ENCODE measurements around the gene TUBGCP2. TPM values are rescaled to one million over a fixed set of nuclear protein-coding genes. Genes with fewer than 3 reads are reported as not detected.

TUBGCP2 gene
- total RNA-seq, 1 experiment from 2014 or later = 52.4 TPM

- H3K27me3 Mint-ChIP-seq (ENCODE audit: low read depth) = peaks cover 5% of the 10 kb centered on the region
- no peak overlapping the region for H3K56ac ChIP-seq (ENCODE audit: insufficient read length, low read depth, low read length)
- no peaks in the 10 kb centered on the region for H3K27me3 ChIP-seq (ENCODE audit: insufficient read depth, low read length)
- no peak overlapping the region for H2AFZ ChIP-seq (ENCODE audit: low read length)
- no peak overlapping the region for H3K4me3 Mint-ChIP-seq
- no peak overlapping the region for H4K5ac ChIP-seq (ENCODE audit: insufficient read length, low read depth, low read length)
- H3K79me1 ChIP-seq (ENCODE audit: insufficient read depth, low read depth, low read length, poor library complexity, severe bottlenecking) = no peaks in the 10 kb centered on the region
- H4K20me1 ChIP-seq (ENCODE audit: control insufficient read depth, insufficient read depth, insufficient read length) = no peaks in the 10 kb centered on the region
- H3K18ac ChIP-seq (ENCODE audit: insufficient read length, low read depth, low read length) = no peak overlapping the region
- no peak overlapping the region for H2BK15ac ChIP-seq (ENCODE audit: low read depth, low read length)
- no peak overlapping the region for H3T11ph ChIP-seq (ENCODE audit: low read length)
- H2BK120ac ChIP-seq (ENCODE audit: low read depth, low read length, poor library complexity, severe bottlenecking) = no peak overlapping the region
- H3K36me3 Mint-ChIP-seq (ENCODE audit: insufficient read depth in 1 of 3, low read depth in 3 of 3) = no peaks in the 10 kb centered on the region
- TF ChIP-seq CTCF (conservative IDR thresholded peaks at IDR 0.05) = no peak
- no peak overlapping the region for H2BK12ac ChIP-seq (ENCODE audit: insufficient read length, low read depth, low read length)
- no peak overlapping the region for H3K27ac ChIP-seq (ENCODE audit: insufficient read length, low read depth, low read length)
- DNase-seq = no peak
- H3K9me3 ChIP-seq (ENCODE audit: control insufficient read depth, low read depth, low read length) = no peaks in the 10 kb centered on the region
- H3K4me1 Mint-ChIP-seq = peaks cover 0 to 2% of the 10 kb centered on the region in 2 experiments; a peak in 3 of 4 replicates
- no CpG with 5 or more reads among the region's 19 CpGs for WGBS (ENCODE audit: extremely low coverage, insufficient read length, low lambda C conversion rate)
- no peak overlapping the region; the same call in 1 of the 2 replicates for H3K14ac ChIP-seq (ENCODE audit: insufficient read depth, low read length)
- no peaks in the 10 kb centered on the region for H3K9me3 Mint-ChIP-seq
- no peak overlapping the region for H2BK20ac ChIP-seq (ENCODE audit: low read depth, low read length, poor library complexity, severe bottlenecking)
- H3K4me1 ChIP-seq (ENCODE audit: insufficient read depth, low read length) = no peaks in the 10 kb centered on the region
- no peak overlapping the region for H3K23ac ChIP-seq (ENCODE audit: insufficient read length, low read depth, low read length)
- H3K27ac Mint-ChIP-seq = no peak overlapping the region
- no peak overlapping the region for H3K9ac ChIP-seq (ENCODE audit: extremely low read depth, insufficient read length, low read length)
- no peak overlapping the region for H2BK5ac ChIP-seq (ENCODE audit: insufficient read length, low read length)
- H3K4me2 ChIP-seq (ENCODE audit: insufficient read depth, insufficient read length, low read length) = no peak overlapping the region
- H3K23me2 ChIP-seq (ENCODE audit: insufficient read length, low read depth, low read length, poor library complexity, severe bottlenecking) = no peaks in the 10 kb centered on the region
- no peak overlapping the region for H4K91ac ChIP-seq (ENCODE audit: insufficient read length, low read depth, low read length)
- no peak overlapping the region for H4K8ac ChIP-seq (replicated peaks; ENCODE audit: insufficient read length, low read depth, low read length)
- H2AK5ac ChIP-seq (ENCODE audit: insufficient read length, low read length) = no peak overlapping the region
- H3K4ac ChIP-seq (ENCODE audit: low read depth, low read length) = no peak overlapping the region
- no peaks in the 10 kb centered on the region for H3K79me2 ChIP-seq (ENCODE audit: insufficient read depth, low read length)
These were observed 37.8 kb downstream of the TUBGCP2 start for GRCh38 chr10:133270773-133271297.

Measured in H9 (cell line).